ENCODE measurements around the gene CATSPERZ.

CATSPERZ gene

GRCh38 chr11:64352995-64353714 is 53.0 kb downstream of the CATSPERZ start:
- no peak for DNase-seq

- no peak for DNase-seq
These were observed 53.8 kb downstream of the CATSPERZ start for GRCh38 chr11:64353715-64354506.
